ENCODE measurements around the gene PRRT4. TPM values are rescaled to one million over a fixed set of nuclear protein-coding genes. Genes with fewer than 3 reads are reported as not detected.

The PRRT4 gene
- polyA plus RNA-seq, 1 donor (not counting 4 experiments of a cell fraction or from before 2014, with no cell fraction given), result 0.12 TPM

GRCh38 chr7:128322040-128322643 lies 39.3 kb downstream of the PRRT4 start:
- no peak for FAIRE-seq
- Histone ChIP-seq H3K9ac (ENCODE audit: control insufficient read depth, extremely low read depth, insufficient read depth, low read length) (no peak overlapping the region), H3K9me1 (ENCODE audit: control insufficient read depth, extremely low read depth, insufficient read depth, low read length) (no peaks in the 10 kb centered on the region), H3K27ac (ENCODE audit: control insufficient read depth, insufficient read depth, low read length) (no peak overlapping the region), H3K9me3 (ENCODE audit: control insufficient read depth, low read depth, low read length) (no peaks in the 10 kb centered on the region), H3K36me3 (ENCODE audit: control insufficient read depth in 2 of 2, extremely low read depth in 1 of 2, insufficient read depth in 2 of 2, low read length in 2 of 2) (peaks cover 37 to 41% of the 10 kb centered on the region in 2 experiments), H3K4me1 (ENCODE audit: control insufficient read depth, extremely low read depth, insufficient read depth, low read length) (no peaks in the 10 kb centered on the region), H3K79me2 (ENCODE audit: control insufficient read depth, insufficient read depth, low read length) (no peaks in the 10 kb centered on the region), H3K27me3 (ENCODE audit: control insufficient read depth, extremely low read depth, insufficient read depth, low read length) (no peaks in the 10 kb centered on the region), H3K4me3 (ENCODE audit: control insufficient read depth in 2 of 3, extremely low read depth in 1 of 3, insufficient read depth in 2 of 3, low read depth in 1 of 3, low read length in 3 of 3) (no peak overlapping the region), H4K20me1 (ENCODE audit: control insufficient read depth, extremely low read depth, insufficient read depth, low read length) (no peaks in the 10 kb centered on the region), H3K4me2 (ENCODE audit: control insufficient read depth, extremely low read depth, insufficient read depth, low read depth, low read length) (no peak overlapping the region), H2AFZ (ENCODE audit: control insufficient read depth, low read length) (no peak overlapping the region)
- dilution Hi-C loops (cut with MboI; ENCODE audit: extremely low pct_ligation_motif_present, low sequenced_read_pairs), result no loop called here
- DNase-seq (ENCODE audit: low read depth, low spot score), result no peak
- TF ChIP-seq EZH2 (IDR thresholded peaks at IDR 0.05; ENCODE audit: low read length) (no peak), CTCF (optimal IDR thresholded peaks at IDR 0.05 in 1 of 3, IDR thresholded peaks at IDR 0.05 in 1 of 3, conservative IDR thresholded peaks at IDR 0.05 in 1 of 3; ENCODE audit: extremely low read depth in 1 of 3, insufficient read depth in 2 of 3, low read length in 3 of 3) (peak; percentile 25 to 57 (median 40))

DNA sequence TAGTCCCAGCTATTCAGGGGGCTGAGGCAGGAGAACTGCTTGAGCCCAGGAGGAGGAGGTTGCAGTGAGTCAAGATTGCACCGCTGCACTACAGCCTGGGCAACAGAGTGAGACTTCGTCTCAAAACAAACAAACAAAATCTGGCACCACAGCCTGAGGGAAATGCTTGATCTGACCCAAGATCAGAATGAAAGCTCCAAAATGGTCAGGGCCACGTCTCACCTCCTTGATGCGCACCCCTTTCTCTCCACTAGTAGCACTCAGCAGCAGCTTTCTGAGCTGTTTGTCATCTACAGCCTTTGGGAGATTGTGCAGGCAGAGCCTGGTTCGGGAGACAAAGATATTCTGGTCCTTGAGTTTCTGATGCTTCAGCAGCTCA lies 40.5 kb downstream of the PRRT4 start:
- Histone ChIP-seq H3K4me1 (ENCODE audit: control insufficient read depth, extremely low read depth, insufficient read depth, low read length) (no peaks in the 10 kb centered on the region), H4K20me1 (ENCODE audit: control insufficient read depth, extremely low read depth, insufficient read depth, low read length) (no peaks in the 10 kb centered on the region), H3K4me3 (ENCODE audit: control insufficient read depth in 2 of 3, extremely low read depth in 1 of 3, insufficient read depth in 2 of 3, low read depth in 1 of 3, low read length in 3 of 3) (no peak overlapping the region), H2AFZ (ENCODE audit: control insufficient read depth, low read length) (no peak overlapping the region), H3K9ac (ENCODE audit: control insufficient read depth, extremely low read depth, insufficient read depth, low read length) (no peak overlapping the region), H3K9me1 (ENCODE audit: control insufficient read depth, extremely low read depth, insufficient read depth, low read length) (no peaks in the 10 kb centered on the region), H3K9me3 (ENCODE audit: control insufficient read depth, low read depth, low read length) (no peaks in the 10 kb centered on the region), H3K36me3 (ENCODE audit: control insufficient read depth in 2 of 2, extremely low read depth in 1 of 2, insufficient read depth in 2 of 2, low read length in 2 of 2) (peaks cover 36 to 47% of the 10 kb centered on the region in 2 experiments), H3K27me3 (ENCODE audit: control insufficient read depth, extremely low read depth, insufficient read depth, low read length) (no peaks in the 10 kb centered on the region), H3K4me2 (ENCODE audit: control insufficient read depth, extremely low read depth, insufficient read depth, low read depth, low read length) (no peak overlapping the region), H3K79me2 (ENCODE audit: control insufficient read depth, insufficient read depth, low read length) (no peaks in the 10 kb centered on the region), H3K27ac (ENCODE audit: control insufficient read depth, insufficient read depth, low read length) (no peak overlapping the region)
- DNase-seq (ENCODE audit: low read depth, low spot score), result no peak
- no peak for FAIRE-seq
- dilution Hi-C loops (cut with MboI; ENCODE audit: extremely low pct_ligation_motif_present, low sequenced_read_pairs), result no loop called here
- TF ChIP-seq CTCF (optimal IDR thresholded peaks at IDR 0.05 in 1 of 3, IDR thresholded peaks at IDR 0.05 in 1 of 3, conservative IDR thresholded peaks at IDR 0.05 in 1 of 3; ENCODE audit: extremely low read depth in 1 of 3, insufficient read depth in 2 of 3, low read length in 3 of 3) (no peak), EZH2 (IDR thresholded peaks at IDR 0.05; ENCODE audit: low read length) (no peak)
